Suprapubic skin (tissue), 4 donors: Measurements from ENCODE around the gene ZNF462. TPM values are rescaled to one million over a fixed set of nuclear protein-coding genes. Genes with fewer than 3 reads are reported as not detected.

Source experiments
- DNase-seq, 2 donors: peaks; one replicate each; pipeline ENCODE4 v3.0.0-alpha.2; 2019; ENCODE audit warnings: low spot score in 2 of 2
- H3K27ac ChIP-seq: fragments of 200-600 bp; sonication (generic); one replicate; pipeline ENCODE4 v1.5.1; 2019
- H3K27me3 ChIP-seq: fragments of 200-600 bp; sonication (generic); one replicate; pipeline ENCODE4 v1.5.1; 2019
- H3K36me3 ChIP-seq: fragments of 200-600 bp; sonication (generic); one replicate; pipeline ENCODE4 v1.5.1; 2019
- H3K4me1 ChIP-seq: fragments of 200-600 bp; sonication (generic); one replicate; pipeline ENCODE4 v1.5.1; 2019
- H3K4me3 ChIP-seq: fragments of 200-600 bp; sonication (generic); one replicate; pipeline ENCODE4 v1.5.1; 2019; ENCODE audit warnings: mild to moderate bottlenecking
- H3K9me3 ChIP-seq: fragments of 200-600 bp; sonication (generic); one replicate; pipeline ENCODE4 v1.5.1; 2019
- CTCF ChIP-seq, 2 donors: fragments of 200-600 bp in 1 of 2; fragments of 450-650 bp in 1 of 2; sonication (generic) in 1 of 2; IDR thresholded peaks; one replicate each; pipeline ENCODE4 v1.5.1; 2016 to 2019; ENCODE audit warnings: antibody characterized with exemption in 2 of 2, mild to moderate bottlenecking in 1 of 2, moderate library complexity in 1 of 2
- EP300 ChIP-seq: sonication (generic); formaldehyde crosslinking; IDR thresholded peaks from one replicate; pipeline ENCODE4 v1.6.1; 2017; ENCODE audit warnings: antibody characterized with exemption
- POLR2A ChIP-seq, 2 donors: fragments of 450-650 bp; IDR thresholded peaks; one replicate each; pipeline ENCODE4 v1.6.1; 2017; ENCODE audit warnings: antibody characterized with exemption in 2 of 2, mild to moderate bottlenecking in 2 of 2, moderate library complexity in 2 of 2
- POLR2AphosphoS5 ChIP-seq, 3 donors: sonication (generic); formaldehyde crosslinking; IDR thresholded peaks; one replicate each; pipeline ENCODE4 v1.6.1; 2017; ENCODE audit warnings: antibody characterized with exemption in 3 of 3
- WGBS: methylation state at CpG from one replicate; pipeline ENCODE4 v1.1.5; 2018; 5-methylcytosine and 5-hydroxymethylcytosine counted together
- total RNA-seq, 4 donors: library from RNA; depleted of rRNA; stranded (reverse); fragments of >200 nt; gene quantifications; one replicate each; pipeline ENCODE4 v1.1.0, GENCODE V29; 2016

ZNF462 gene
- total RNA-seq, 4 donors from 2014 or later = 16.4 to 35.2 (median 29.7) TPM

- TF ChIP-seq POLR2A (IDR thresholded peaks at IDR 0.05) (no peak), EP300 (no peak), CTCF (IDR thresholded peaks at IDR 0.05) (no peak), POLR2AphosphoS5 (IDR thresholded peaks at IDR 0.05) (no peak)
- H3K4me3 ChIP-seq = no peak overlapping the region
- H3K4me1 ChIP-seq = no peaks in the 10 kb centered on the region
- DNase-seq = no peak
- no peaks in the 10 kb centered on the region for H3K9me3 ChIP-seq
- H3K36me3 ChIP-seq = peaks cover 20% of the 10 kb centered on the region
- no peaks in the 10 kb centered on the region for H3K27me3 ChIP-seq
- 78% methylated on average over 8 of the region's 8 CpGs for whole genome bisulfite sequencing
- no peak overlapping the region for H3K27ac ChIP-seq
These were observed 99.8 kb downstream of the ZNF462 start for GRCh38 chr9:106962615-106963363.

GRCh38 chr9:106963684-106964083 is 100.7 kb downstream of the ZNF462 start:
- WGBS = 70% methylated on average over 3 of the region's 3 CpGs
- Histone ChIP-seq H3K36me3 (peaks cover 14% of the 10 kb centered on the region), H3K4me1 (no peaks in the 10 kb centered on the region), H3K27me3 (no peaks in the 10 kb centered on the region), H3K27ac (no peak overlapping the region), H3K9me3 (no peaks in the 10 kb centered on the region), H3K4me3 (no peak overlapping the region)
- DNase-seq = no peak
- TF ChIP-seq POLR2AphosphoS5 (IDR thresholded peaks at IDR 0.05) = no peak
- TF ChIP-seq POLR2A (IDR thresholded peaks at IDR 0.05) = no peak
- TF ChIP-seq EP300 = no peak
- TF ChIP-seq CTCF (IDR thresholded peaks at IDR 0.05) = no peak

GRCh38 chr9:106964329-106964728 is 101.4 kb downstream of the ZNF462 start:
- 82% methylated on average over 2 of the region's 2 CpGs for WGBS
- H3K27me3 ChIP-seq = no peaks in the 10 kb centered on the region
- H3K4me3 ChIP-seq = no peak overlapping the region
- H3K9me3 ChIP-seq = no peaks in the 10 kb centered on the region
- TF ChIP-seq POLR2A (IDR thresholded peaks at IDR 0.05) (no peak), POLR2AphosphoS5 (IDR thresholded peaks at IDR 0.05) (no peak), EP300 (no peak), CTCF (IDR thresholded peaks at IDR 0.05) (no peak)
- no peak for DNase-seq
- no peaks in the 10 kb centered on the region for H3K4me1 ChIP-seq
- H3K36me3 ChIP-seq = peaks cover 14% of the 10 kb centered on the region
- no peak overlapping the region for H3K27ac ChIP-seq

GRCh38 chr9:106964822-106965525 is 102.0 kb downstream of the ZNF462 start:
- Histone ChIP-seq H3K4me1 (no peaks in the 10 kb centered on the region), H3K27me3 (no peaks in the 10 kb centered on the region), H3K27ac (no peak overlapping the region), H3K36me3 (peaks cover 10% of the 10 kb centered on the region), H3K9me3 (no peaks in the 10 kb centered on the region), H3K4me3 (no peak overlapping the region)
- DNase-seq = no peak
- 86% methylated on average over 4 of the region's 4 CpGs for WGBS
- TF ChIP-seq POLR2A (IDR thresholded peaks at IDR 0.05) (no peak), CTCF (IDR thresholded peaks at IDR 0.05) (no peak), EP300 (no peak), POLR2AphosphoS5 (IDR thresholded peaks at IDR 0.05) (no peak)

GRCh38 chr9:106966481-106966880 is 103.5 kb downstream of the ZNF462 start:
- no peak overlapping the region for H3K27ac ChIP-seq
- no peak for DNase-seq
- H3K4me3 ChIP-seq = no peak overlapping the region
- peaks cover 5% of the 10 kb centered on the region for H3K36me3 ChIP-seq
- no peaks in the 10 kb centered on the region for H3K27me3 ChIP-seq
- WGBS = 100% methylated on average over 1 of the region's 1 CpG
- H3K4me1 ChIP-seq = no peaks in the 10 kb centered on the region
- no peak for TF ChIP-seq CTCF (IDR thresholded peaks at IDR 0.05)
- no peaks in the 10 kb centered on the region for H3K9me3 ChIP-seq
